ENCODE results near the gene TNFRSF1B.

The TNFRSF1B gene

GRCh38 chr1:12174924-12175810 lies 8.4 kb downstream of the TNFRSF1B start:
- FAIRE-seq (no peak), DNase-seq (ENCODE audit: low spot score) (no peak)

- FAIRE-seq = no peak
- DNase-seq (ENCODE audit: low spot score) = no peak
Observed at GRCh38 chr1:12176298-12177118, 9.7 kb downstream of the TNFRSF1B start.

GRCh38 chr1:12177156-12177998 lies 10.6 kb downstream of the TNFRSF1B start:
- no peak for FAIRE-seq
- DNase-seq (ENCODE audit: low spot score) = no peak

GRCh38 chr1:12177999-12178441 lies 11.2 kb downstream of the TNFRSF1B start:
- FAIRE-seq (no peak), DNase-seq (ENCODE audit: low spot score) (peak; percentile 75)

- no peak for DNase-seq (ENCODE audit: low spot score)
Observed at GRCh38 chr1:12178511-12178910, 11.7 kb downstream of the TNFRSF1B start.

GRCh38 chr1:12179111-12179519 lies 12.3 kb downstream of the TNFRSF1B start:
- FAIRE-seq (no peak), DNase-seq (ENCODE audit: low spot score) (peak; percentile 59)

More at GRCh38 chr1:12178511-12178910, 11.7 kb downstream of the TNFRSF1B start:
- FAIRE-seq = no peak

- no peak for FAIRE-seq
Observed at GRCh38 chr1:12179676-12180075, 12.9 kb downstream of the TNFRSF1B start.

GRCh38 chr1:12180315-12180714 lies 13.5 kb downstream of the TNFRSF1B start:
- FAIRE-seq (no peak), DNase-seq (ENCODE audit: low spot score) (no peak)

More at GRCh38 chr1:12179676-12180075, 12.9 kb downstream of the TNFRSF1B start:
- DNase-seq (ENCODE audit: low spot score) = no peak

- no peak for DNase-seq (ENCODE audit: low spot score)
- no peak for FAIRE-seq
Observed at GRCh38 chr1:12180903-12181302, 14.1 kb downstream of the TNFRSF1B start.

GRCh38 chr1:12181568-12181967 lies 14.8 kb downstream of the TNFRSF1B start:
- FAIRE-seq (no peak), DNase-seq (ENCODE audit: low spot score) (no peak)

- FAIRE-seq = no peak
- DNase-seq (ENCODE audit: low spot score) = no peak
Observed at GRCh38 chr1:12182410-12182984, 15.7 kb downstream of the TNFRSF1B start.

- FAIRE-seq (no peak), DNase-seq (ENCODE audit: low spot score) (no peak)
Observed at GRCh38 chr1:12183095-12183794, 16.5 kb downstream of the TNFRSF1B start.

- DNase-seq (ENCODE audit: low spot score) = no peak
- no peak for FAIRE-seq
Observed at GRCh38 chr1:12184008-12184681, 17.4 kb downstream of the TNFRSF1B start.

- no peak for FAIRE-seq
Observed at GRCh38 chr1:12185036-12185917, 18.5 kb downstream of the TNFRSF1B start.

GRCh38 chr1:12185918-12186678 lies 19.3 kb downstream of the TNFRSF1B start:
- FAIRE-seq (no peak), DNase-seq (ENCODE audit: low spot score) (no peak)

More at GRCh38 chr1:12185036-12185917, 18.5 kb downstream of the TNFRSF1B start:
- no peak for DNase-seq (ENCODE audit: low spot score)

GRCh38 chr1:12186679-12186985 lies 19.8 kb downstream of the TNFRSF1B start:
- DNase-seq (ENCODE audit: low spot score) (no peak), FAIRE-seq (no peak)

- DNase-seq (ENCODE audit: low spot score) (no peak), FAIRE-seq (no peak)
Observed at GRCh38 chr1:12188115-12188514, 21.3 kb downstream of the TNFRSF1B start.

All from RCC 7860 (cell line).